HK-2 (cell line): ENCODE data around the gene SRL.

Source experiments
- DNase-seq: peaks from one replicate; pipeline ENCODE4 v3.0.0-alpha.2; 2018; ENCODE audit not compliant: unreplicated experiment

The SRL gene

DNA sequence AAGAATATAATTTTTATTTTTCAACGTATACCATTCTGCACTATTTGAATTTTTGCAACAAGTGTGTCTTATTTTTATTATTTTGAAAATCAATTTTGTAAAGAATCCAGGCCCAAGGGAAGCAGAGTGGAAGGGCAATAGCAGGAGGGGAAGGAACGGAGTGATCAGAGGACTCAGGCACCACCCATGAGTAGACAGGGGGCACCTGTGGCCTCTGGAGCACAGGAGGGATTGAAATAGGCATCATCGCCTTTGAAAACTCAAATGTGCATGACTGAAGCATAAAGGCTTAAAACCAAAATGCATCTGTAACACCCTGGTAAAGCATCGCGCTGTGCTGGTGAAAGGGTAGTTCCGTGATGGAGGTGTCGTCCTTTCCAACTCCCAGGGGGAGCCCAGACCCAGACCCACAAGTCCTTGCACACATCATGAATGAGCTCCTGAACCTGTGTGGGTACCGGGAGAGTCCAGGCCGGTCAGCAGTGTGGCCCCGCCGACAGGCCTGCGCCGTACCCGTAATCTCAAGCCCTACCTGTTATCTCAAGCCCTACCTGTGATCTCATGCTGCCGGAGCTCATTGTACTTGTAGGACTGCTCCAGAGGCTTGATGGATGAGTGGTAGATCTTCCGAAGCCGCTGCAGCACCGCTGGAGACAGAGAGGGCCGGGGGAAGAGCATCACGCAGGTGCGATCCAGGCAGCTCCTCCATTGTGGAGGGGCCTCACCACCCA is 39.1 kb downstream of the SRL start:
- no peak for DNase-seq

- no peak for DNase-seq
These were observed 41.1 kb downstream of the SRL start for GRCh38 chr16:4200781-4201137.

DNA sequence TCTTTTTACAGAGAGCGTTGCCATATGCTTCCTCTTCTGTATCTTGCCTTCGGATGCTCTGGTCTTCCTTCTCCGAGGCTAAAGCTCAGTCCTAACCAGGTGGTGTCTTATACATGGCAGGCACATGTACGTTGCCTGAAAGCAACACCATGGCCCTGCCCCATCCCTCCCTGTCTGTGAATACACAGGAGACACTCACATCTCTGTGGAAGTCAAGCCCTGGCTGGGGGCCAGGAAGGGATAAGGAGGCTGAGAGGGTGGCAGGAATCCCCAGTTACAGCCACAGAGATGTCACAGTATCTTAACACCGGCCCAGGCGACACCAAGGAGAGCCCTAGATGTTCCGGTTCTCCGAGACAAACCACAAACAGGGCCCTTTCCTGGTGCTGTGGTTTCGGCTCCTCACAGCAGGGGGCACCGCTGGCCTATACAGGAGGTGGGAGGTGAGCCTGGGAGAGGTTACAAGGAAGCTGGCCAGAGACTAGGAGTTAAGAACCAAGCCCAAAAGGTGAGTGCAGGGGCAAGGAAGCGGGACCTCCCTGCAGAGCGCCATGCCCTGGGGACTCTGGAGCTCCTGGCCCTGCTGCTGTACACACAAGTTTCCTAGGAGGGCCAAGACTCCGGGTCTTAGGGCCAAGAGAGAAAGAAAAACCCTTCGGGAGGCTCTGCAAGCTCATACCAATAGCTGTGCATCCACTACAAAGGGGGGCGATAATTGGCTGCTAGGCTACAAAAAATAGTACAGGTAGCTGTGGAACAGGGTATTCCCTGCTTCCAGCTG is 41.7 kb downstream of the SRL start:
- DNase-seq = peak; percentile 56

GRCh38 chr16:4198816-4199215 is 43.1 kb downstream of the SRL start:
- no peak for DNase-seq

DNA sequence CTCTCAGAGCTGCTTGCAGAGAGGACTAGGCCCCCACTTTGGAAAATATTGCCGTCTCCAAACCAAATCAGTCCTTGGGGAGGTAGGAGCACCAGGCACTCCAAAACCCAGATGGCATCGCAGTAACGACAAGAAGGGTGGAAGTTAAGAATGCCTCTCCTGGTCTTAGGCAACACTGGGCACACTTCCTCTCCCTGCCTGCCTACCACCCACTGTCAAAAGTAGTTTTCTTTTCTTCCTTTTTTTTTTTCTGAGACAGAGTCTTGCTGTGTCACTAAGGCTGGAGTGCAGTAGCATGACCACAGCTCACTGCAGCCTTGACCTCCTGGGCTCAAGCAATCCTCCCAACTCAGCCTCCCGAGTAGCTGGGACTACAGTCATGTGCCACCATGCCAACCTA is 47.2 kb downstream of the SRL start:
- no peak for DNase-seq

DNA sequence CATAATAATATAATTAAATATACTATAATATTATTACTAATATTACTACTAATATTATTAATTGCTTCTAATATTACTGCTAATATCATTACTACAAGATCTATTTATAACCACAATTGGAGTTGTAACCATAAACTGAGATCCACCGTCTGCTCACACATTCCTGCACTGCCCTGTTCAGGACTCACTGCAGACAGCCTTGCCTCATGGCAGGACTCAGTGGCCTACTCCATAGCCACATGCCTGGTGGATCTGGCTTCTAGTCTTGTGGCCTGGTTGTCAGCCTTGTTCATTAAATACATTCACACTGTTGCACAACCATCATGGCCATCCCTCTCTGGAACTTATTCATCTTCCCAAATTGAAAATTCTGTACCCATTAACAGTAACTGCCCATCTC is 48.0 kb downstream of the SRL start:
- DNase-seq = no peak

DNA sequence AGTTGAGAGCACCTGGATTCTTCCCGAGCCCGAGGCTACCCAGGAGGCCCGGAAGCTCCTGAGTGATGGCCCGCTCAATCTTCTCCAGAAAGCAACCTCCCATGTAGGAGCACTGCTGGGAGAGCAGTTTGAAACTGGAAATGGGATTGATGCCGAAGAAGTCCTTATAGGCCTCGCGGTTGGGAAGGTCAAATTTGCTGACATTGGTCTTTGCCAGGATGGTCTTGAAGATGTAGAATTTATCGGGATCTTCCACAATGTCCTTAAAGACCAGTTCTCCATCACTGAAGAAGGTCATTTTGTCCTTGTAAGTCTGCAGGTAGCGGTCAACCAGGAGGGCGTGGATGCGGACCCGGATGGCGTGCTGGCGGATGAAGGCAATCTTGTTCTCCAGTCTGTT is 49.7 kb downstream of the SRL start:
- no peak for DNase-seq

DNA sequence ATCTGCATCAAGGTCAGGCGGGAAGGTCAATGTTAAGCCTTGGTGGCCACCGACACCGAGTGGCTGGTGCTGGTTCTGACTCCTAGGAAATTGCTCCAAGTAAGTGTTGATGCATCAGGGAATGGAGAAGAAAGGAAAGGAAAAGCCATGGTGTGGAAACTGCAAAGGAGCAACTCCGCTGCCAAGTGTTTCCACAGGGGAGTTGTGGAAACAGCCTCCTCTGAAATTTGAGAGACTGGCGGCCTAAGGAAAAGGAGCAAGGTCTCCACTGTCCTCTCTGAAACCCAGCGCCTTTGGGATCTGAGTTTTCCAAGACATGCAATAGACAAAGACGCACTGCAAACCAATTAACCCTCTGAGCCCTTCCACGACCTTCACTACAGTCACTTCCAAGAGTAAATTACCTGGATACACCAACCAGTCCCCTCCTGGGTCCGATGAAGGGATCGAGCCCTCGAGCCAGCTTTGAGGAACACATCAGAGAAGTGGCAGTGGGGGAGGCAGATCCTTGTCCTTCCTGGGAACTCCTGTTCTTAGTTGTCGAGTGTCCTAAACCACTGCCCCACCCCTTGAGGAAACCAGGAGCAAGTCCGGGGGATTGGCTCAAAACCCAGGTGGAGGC is 51.1 kb downstream of the SRL start:
- no peak for DNase-seq

DNA sequence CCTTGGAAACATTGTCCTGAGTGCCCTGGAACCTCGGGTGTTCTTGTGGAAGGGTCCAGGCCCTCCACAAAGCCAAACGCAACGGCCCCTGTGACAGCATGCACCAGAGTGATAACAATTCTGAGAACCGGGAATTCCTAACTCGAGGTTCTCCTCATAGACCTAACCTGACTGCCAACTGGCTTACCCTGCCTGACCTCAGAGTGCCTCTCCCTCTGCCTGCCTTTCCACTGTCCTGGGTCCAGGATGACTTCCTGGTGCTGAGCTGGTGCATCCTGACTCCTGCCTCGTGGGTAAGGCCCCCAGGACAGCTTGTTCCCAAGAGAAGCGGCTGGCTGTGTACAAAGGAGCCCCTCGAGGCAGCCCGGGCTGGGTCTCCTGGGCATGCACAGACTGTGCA is 51.8 kb downstream of the SRL start:
- no peak for DNase-seq

- no peak for DNase-seq
These were observed 57.7 kb downstream of the SRL start for GRCh38 chr16:4184038-4184702.

DNA sequence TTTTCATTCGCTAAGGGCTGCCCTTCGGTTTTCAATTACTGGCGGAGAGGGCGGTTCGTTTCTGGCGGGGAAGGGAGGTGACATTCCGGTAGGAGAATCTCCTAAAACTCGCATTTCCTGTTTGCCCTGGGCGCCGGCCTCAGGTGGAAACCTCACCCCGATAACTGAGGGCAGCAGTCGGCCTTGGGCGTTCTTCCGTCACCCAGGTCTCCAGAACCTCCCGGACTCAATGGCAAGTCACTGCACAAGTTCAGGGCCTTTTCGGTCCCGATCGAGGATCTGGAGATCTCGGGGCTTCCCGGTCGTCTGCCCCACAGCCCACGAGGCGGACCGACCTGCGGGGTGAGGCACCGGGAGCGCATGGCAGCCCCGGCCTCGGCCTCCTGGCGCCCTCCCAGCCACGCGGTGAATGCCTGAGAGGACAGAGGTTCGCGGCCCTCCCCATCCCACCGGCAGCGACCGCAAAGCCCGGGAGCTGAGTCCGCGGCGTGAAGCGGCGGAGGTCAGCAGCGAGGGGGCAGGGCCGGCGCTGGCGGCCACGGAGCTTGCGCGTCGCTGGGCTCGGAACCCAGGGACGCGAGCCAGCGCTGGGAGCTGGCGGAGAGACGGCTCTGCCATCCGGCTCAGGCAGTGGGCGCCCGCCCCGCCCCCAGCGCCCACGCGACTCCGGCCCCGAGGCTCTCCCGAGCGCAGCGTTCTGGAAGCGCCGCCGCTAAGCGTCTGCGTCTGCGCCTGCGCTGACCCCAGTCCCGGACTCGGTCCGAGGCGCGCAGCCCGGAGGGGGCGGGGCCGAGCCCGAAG is 58.4 kb downstream of the SRL start:
- peak; percentile 91 for DNase-seq

DNA sequence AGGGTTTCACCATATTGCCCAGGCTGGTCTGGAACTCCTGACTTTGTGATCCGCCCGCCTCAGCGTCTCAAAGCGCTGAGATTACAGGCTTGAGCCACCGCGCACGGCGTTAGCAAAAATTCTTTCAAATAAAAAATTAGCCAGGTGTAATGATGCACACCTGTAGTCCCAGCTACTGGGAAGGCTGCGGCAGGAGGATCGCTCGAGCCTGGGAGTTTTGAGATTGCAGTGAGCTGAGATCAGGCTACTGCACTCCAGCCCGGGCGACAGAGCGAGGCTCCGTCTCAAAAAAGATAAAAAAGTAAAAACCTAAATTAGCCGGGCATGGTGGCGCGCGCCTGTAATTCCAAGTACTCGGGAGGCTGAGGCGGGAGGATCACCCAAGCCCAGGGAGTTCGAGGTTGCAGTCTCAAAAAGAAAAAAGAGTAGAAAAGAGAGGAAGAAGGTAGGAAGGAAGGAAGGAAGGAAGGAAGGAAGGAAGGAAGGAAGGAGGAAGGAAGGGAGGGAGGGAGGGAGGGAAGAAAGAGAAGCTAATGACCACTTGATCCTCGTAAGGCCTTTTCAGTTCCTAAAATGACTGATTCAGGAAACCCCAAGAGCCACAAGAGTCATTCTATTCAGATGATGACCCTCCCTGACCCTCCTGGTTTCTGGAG is 59.2 kb downstream of the SRL start:
- DNase-seq = no peak

DNA sequence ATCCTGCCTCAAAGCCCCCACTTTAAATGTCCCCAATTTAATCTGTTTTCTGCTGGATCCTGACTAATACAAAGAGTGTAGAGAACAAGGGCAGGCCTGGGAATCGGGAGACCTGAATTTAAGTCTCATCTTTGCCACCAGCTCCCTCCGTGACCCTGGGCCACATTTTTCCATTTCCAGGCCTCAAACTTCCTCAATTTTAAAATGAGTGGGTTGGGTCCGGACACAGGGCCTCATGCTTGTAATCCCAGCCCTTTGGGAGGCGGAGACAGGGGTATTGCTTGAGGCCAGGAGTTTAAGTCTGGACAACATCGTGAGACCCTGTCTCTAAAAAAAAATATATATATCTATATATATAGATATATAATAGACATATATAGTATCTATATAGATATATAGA is 61.4 kb downstream of the SRL start:
- no peak for DNase-seq

DNA sequence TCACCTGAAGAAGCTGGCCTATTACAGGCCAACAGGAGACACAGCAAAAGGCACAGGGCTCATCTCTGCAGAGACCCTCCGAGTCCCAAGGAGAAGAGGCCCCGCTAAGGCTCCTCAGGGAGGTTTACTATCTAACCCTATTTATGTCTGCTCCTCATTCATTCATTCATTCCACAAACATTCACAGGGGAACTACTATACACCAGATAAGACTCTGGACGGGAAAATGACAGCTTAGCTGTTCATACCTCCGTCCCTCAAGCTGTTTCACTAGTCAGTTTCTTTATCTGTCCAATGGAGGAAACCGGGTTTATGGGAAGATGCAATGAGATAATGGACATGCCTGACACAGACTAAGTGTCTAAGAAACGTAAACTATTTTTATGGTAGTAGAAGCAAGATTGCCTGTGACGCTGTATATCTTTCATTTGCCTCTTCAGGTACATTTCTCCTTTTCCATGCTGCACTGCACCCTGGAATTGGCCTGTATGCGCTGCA is 62.1 kb downstream of the SRL start:
- DNase-seq = no peak

DNA sequence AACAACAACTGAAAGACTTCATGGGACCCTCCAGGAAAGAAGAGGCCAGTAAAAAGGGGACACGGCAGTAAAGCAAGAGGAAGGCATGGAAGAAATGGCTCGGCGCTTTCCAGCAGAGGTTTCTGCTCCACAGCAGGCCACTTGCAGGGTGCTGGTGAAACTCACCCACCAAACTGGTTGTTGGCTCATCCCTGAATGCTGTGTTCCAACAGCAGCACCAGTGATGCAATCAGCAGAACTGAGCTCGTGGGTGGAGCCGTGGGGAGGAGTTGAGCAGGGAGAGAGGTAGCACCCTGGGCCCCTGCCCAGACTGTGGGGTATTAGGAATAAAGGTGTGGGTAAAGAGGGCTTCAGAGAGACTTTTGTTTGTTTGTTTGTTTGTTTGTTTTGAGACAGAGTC is 62.9 kb downstream of the SRL start:
- DNase-seq = no peak

- no peak for DNase-seq
These were observed 63.3 kb downstream of the SRL start for GRCh38 chr16:4178468-4179010.

DNA sequence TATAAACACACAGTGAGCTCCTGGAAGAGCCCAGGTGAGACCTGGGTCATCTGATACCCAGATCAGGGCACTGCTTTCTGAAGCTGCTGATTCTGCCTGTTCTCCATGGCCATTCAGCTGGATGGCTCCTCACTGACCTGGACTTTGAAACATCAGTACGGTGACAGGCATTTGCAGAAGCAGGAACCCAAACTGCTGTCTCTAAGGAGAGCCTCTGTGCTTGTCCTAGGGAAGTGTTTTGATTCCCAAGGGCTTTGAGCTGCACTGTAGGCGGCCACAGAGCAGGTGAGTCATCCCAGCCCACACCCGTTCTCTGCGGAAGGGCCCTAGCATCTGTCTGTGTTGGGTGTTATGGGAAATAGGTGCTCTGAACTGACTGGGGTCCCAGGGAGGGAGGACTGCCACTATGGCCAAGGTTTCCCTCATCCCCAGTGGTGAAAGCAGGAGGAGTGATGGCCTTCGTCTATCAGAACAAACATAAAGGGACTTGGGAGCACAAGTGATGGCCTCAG is 64.9 kb downstream of the SRL start:
- peak; percentile 32 for DNase-seq

GRCh38 chr16:4175849-4176248 is 66.0 kb downstream of the SRL start:
- DNase-seq = no peak

- no peak for DNase-seq
These were observed 69.8 kb downstream of the SRL start for GRCh38 chr16:4172070-4172469.

- no peak for DNase-seq
These were observed 72.5 kb downstream of the SRL start for GRCh38 chr16:4169415-4169814.

- no peak for DNase-seq
These were observed 75.1 kb downstream of the SRL start for GRCh38 chr16:4166821-4167220.
